Breast epithelium (tissue), 4 donors: ENCODE data around the gene POT1. TPM values are rescaled to one million over a fixed set of nuclear protein-coding genes. Genes with fewer than 3 reads are reported as not detected.

ENCODE experiments used
- DNase-seq, 2 donors: peaks; one replicate each; pipeline ENCODE4 v3.0.0-alpha.2; 2019; ENCODE audit warnings: low spot score in 2 of 2
- H3K27ac ChIP-seq, 2 donors: fragments of 200-600 bp; sonication (generic) in 1 of 2; one replicate each; pipeline ENCODE4 v1.5.1; 2016 to 2019; ENCODE audit warnings: mild to moderate bottlenecking in 1 of 2
- H3K27me3 ChIP-seq, 2 donors: fragments of 200-600 bp; sonication (generic) in 1 of 2; one replicate each; pipeline versions ENCODE4 v1.5.1 to v1.6.0; 2017 to 2019; ENCODE audit warnings: control low read depth in 1 of 2, mild to moderate bottlenecking in 1 of 2
- H3K36me3 ChIP-seq: fragments of 200-600 bp; one replicate; pipeline ENCODE4 v1.5.1; 2019
- H3K4me1 ChIP-seq, 2 donors: fragments of 200-600 bp; sonication (generic); one replicate each; pipeline ENCODE4 v1.5.1; 2016 to 2019; ENCODE audit warnings: control low read depth in 1 of 2
- H3K4me3 ChIP-seq, 3 donors: fragments of 200-600 bp; sonication (generic); 1 replicate in 2 of 3; 2 replicates in 1 of 3; pipeline ENCODE4 v1.5.1; 2016 to 2019; ENCODE audit warnings: mild to moderate bottlenecking in 3 of 3, moderate library complexity in 2 of 3
- H3K9me3 ChIP-seq, 2 donors: fragments of 200-600 bp; sonication (generic) in 1 of 2; one replicate each; pipeline ENCODE4 v1.5.1; 2016 to 2019; ENCODE audit warnings: control low read depth in 1 of 2
- CTCF ChIP-seq, 3 donors: fragments of 450-650 bp; IDR thresholded peaks; one replicate each; pipeline ENCODE4 v1.5.1; 2016 to 2017; ENCODE audit warnings: antibody characterized with exemption in 3 of 3, mild to moderate bottlenecking in 3 of 3, moderate library complexity in 3 of 3
- POLR2A ChIP-seq: fragments of 450-650 bp; IDR thresholded peaks from one replicate; pipeline ENCODE4 v1.6.1; 2016; ENCODE audit warnings: antibody characterized with exemption, mild to moderate bottlenecking, moderate library complexity
- POLR2AphosphoS5 ChIP-seq, 3 donors: sonication (generic); formaldehyde crosslinking; IDR thresholded peaks; one replicate each; pipeline ENCODE4 v1.6.1; 2017; ENCODE audit warnings: antibody characterized with exemption in 3 of 3
- intact Hi-C: fragments of 100-400 bp; cut with DNase I; formaldehyde crosslinking; loops from one replicate; pipeline ENCODE4 v1.15.1; 2023; ENCODE audit warnings: low total_unique reads
- total RNA-seq, 3 donors: library from RNA; depleted of rRNA; stranded (reverse); fragments of >200 nt; gene quantifications; one replicate each; pipeline ENCODE4 v1.1.0, GENCODE V29; 2016

POT1 gene
- total RNA-seq, 3 donors from 2014 or later = 19.7 to 43.6 (median 35.1) TPM

- Histone ChIP-seq H3K9me3 (no peaks in the 10 kb centered on the region), H3K4me3 (no peak overlapping the region), H3K27me3 (no peaks in the 10 kb centered on the region), H3K4me1 (no peaks in the 10 kb centered on the region), H3K27ac (no peak overlapping the region), H3K36me3 (no peaks in the 10 kb centered on the region)
- no peak for DNase-seq
- intact Hi-C loops = no loop called here
- no peak for TF ChIP-seq CTCF (IDR thresholded peaks at IDR 0.05)
- no peak for TF ChIP-seq POLR2A
- TF ChIP-seq POLR2AphosphoS5 (IDR thresholded peaks at IDR 0.05) = no peak
These were observed 4.7 kb downstream of the POT1 start for GRCh38 chr7:124924906-124925305.

- intact Hi-C loops = no loop called here
- H3K4me3 ChIP-seq = no peak overlapping the region
- TF ChIP-seq CTCF (IDR thresholded peaks at IDR 0.05) (no peak), POLR2A (no peak)
These were observed 7.4 kb downstream of the POT1 start for GRCh38 chr7:124922200-124922599.

GRCh38 chr7:124919841-124920240 is 9.8 kb downstream of the POT1 start:
- no peaks in the 10 kb centered on the region for H3K36me3 ChIP-seq
- TF ChIP-seq POLR2A (no peak), CTCF (IDR thresholded peaks at IDR 0.05) (no peak)
- H3K27ac ChIP-seq = no peak overlapping the region
- no peaks in the 10 kb centered on the region for H3K4me1 ChIP-seq
- no peaks in the 10 kb centered on the region for H3K9me3 ChIP-seq
- intact Hi-C loops = loop anchor here (2.0 to 5.0 kb wide), 2 partner anchors 25 to 582 kb away; no protein-coding TSS in a partner anchor
- H3K27me3 ChIP-seq = no peaks in the 10 kb centered on the region
- H3K4me3 ChIP-seq = no peak overlapping the region
- DNase-seq = no peak

More at GRCh38 chr7:124922200-124922599, 7.4 kb downstream of the POT1 start:
- no peaks in the 10 kb centered on the region for H3K4me1 ChIP-seq
- DNase-seq = no peak
- H3K27ac ChIP-seq = no peak overlapping the region
- H3K27me3 ChIP-seq = no peaks in the 10 kb centered on the region
- no peaks in the 10 kb centered on the region for H3K36me3 ChIP-seq
- no peaks in the 10 kb centered on the region for H3K9me3 ChIP-seq

GRCh38 chr7:124918662-124919061 is 11.0 kb downstream of the POT1 start:
- TF ChIP-seq POLR2AphosphoS5 (IDR thresholded peaks at IDR 0.05) (no peak), CTCF (IDR thresholded peaks at IDR 0.05) (no peak), POLR2A (no peak)
- H3K4me1 ChIP-seq = no peaks in the 10 kb centered on the region
- intact Hi-C loops = loop anchor here (5.0 kb wide), 1 partner anchor 584 kb away; no protein-coding TSS in a partner anchor
- H3K36me3 ChIP-seq = no peaks in the 10 kb centered on the region
- no peak overlapping the region for H3K27ac ChIP-seq
- no peak overlapping the region for H3K4me3 ChIP-seq
- H3K27me3 ChIP-seq = no peaks in the 10 kb centered on the region
- no peak for DNase-seq
- H3K9me3 ChIP-seq = no peaks in the 10 kb centered on the region

GRCh38 chr7:124915242-124915641 is 14.4 kb downstream of the POT1 start:
- no peak overlapping the region for H3K27ac ChIP-seq
- no peaks in the 10 kb centered on the region for H3K9me3 ChIP-seq
- H3K4me1 ChIP-seq = no peaks in the 10 kb centered on the region
- intact Hi-C loops = loop anchor here (5.0 kb wide), 1 partner anchor 587 kb away; no protein-coding TSS in a partner anchor
- DNase-seq = no peak
- no peaks in the 10 kb centered on the region for H3K36me3 ChIP-seq
- TF ChIP-seq POLR2A (no peak), CTCF (IDR thresholded peaks at IDR 0.05) (no peak), POLR2AphosphoS5 (IDR thresholded peaks at IDR 0.05) (no peak)
- no peak overlapping the region for H3K4me3 ChIP-seq
- no peaks in the 10 kb centered on the region for H3K27me3 ChIP-seq
